ENCODE data around the gene TLE5. TPM values are rescaled to one million over a fixed set of nuclear protein-coding genes. Genes with fewer than 3 reads are reported as not detected.

Gene TLE5
- total and polyA plus RNA-seq, 2 experiments from 2014 or later: 130 to 154 TPM

DNA sequence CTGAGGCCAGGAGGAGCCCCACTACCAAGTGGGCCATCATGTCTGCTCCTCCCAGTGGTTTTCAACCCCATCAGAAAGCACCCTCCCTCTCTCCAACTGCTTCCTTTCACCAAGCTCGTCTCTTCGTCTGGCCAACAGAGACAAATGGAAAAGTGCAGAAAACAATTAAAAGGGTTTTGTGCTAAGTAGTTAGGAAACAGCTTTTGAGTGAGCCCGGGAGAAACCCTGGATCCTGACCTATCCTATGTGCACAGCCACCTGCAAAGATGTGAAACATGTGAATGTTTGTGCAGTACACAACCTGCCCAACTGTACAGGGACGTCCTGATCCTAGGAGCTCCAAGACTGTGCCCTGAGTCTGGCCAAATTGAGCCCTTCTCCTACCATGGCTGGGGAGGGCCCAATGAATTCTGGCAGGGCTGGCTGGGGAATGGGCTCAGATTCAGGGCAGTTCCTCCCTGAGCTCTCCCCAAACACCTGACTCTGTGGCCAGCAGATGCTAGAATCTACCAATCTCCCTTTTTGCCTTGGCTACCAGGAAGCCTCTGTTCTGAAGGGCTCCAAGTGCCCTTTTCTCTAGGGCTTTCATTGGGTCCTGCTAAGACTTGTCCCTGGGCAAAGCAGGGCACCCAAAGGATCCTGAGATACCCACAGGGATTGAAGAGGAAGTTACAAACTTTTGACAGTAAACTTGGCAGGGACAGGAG is 7.9 kb downstream of the TLE5 start (continued):
- TF ChIP-seq, protein P1, sequence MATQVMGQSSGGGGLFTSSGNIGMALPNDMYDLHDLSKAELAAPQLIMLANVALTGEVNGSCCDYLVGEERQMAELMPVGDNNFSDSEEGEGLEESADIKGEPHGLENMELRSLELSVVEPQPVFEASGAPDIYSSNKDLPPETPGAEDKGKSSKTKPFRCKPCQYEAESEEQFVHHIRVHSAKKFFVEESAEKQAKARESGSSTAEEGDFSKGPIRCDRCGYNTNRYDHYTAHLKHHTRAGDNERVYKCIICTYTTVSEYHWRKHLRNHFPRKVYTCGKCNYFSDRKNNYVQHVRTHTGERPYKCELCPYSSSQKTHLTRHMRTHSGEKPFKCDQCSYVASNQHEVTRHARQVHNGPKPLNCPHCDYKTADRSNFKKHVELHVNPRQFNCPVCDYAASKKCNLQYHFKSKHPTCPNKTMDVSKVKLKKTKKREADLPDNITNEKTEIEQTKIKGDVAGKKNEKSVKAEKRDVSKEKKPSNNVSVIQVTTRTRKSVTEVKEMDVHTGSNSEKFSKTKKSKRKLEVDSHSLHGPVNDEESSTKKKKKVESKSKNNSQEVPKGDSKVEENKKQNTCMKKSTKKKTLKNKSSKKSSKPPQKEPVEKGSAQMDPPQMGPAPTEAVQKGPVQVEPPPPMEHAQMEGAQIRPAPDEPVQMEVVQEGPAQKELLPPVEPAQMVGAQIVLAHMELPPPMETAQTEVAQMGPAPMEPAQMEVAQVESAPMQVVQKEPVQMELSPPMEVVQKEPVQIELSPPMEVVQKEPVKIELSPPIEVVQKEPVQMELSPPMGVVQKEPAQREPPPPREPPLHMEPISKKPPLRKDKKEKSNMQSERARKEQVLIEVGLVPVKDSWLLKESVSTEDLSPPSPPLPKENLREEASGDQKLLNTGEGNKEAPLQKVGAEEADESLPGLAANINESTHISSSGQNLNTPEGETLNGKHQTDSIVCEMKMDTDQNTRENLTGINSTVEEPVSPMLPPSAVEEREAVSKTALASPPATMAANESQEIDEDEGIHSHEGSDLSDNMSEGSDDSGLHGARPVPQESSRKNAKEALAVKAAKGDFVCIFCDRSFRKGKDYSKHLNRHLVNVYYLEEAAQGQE (IDR thresholded peaks at IDR 0.05; ENCODE audit: unreplicated experiment): no peak
- TF ChIP-seq, protein P2, sequence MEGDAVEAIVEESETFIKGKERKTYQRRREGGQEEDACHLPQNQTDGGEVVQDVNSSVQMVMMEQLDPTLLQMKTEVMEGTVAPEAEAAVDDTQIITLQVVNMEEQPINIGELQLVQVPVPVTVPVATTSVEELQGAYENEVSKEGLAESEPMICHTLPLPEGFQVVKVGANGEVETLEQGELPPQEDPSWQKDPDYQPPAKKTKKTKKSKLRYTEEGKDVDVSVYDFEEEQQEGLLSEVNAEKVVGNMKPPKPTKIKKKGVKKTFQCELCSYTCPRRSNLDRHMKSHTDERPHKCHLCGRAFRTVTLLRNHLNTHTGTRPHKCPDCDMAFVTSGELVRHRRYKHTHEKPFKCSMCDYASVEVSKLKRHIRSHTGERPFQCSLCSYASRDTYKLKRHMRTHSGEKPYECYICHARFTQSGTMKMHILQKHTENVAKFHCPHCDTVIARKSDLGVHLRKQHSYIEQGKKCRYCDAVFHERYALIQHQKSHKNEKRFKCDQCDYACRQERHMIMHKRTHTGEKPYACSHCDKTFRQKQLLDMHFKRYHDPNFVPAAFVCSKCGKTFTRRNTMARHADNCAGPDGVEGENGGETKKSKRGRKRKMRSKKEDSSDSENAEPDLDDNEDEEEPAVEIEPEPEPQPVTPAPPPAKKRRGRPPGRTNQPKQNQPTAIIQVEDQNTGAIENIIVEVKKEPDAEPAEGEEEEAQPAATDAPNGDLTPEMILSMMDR (conservative IDR thresholded peaks at IDR 0.05; ENCODE audit: low read depth in 2 of 2): no peak
- no peak for TF ChIP-seq EZH2phosphoT487 (IDR thresholded peaks at IDR 0.05; ENCODE audit: unreplicated experiment)
- TF ChIP-seq, protein P3, sequence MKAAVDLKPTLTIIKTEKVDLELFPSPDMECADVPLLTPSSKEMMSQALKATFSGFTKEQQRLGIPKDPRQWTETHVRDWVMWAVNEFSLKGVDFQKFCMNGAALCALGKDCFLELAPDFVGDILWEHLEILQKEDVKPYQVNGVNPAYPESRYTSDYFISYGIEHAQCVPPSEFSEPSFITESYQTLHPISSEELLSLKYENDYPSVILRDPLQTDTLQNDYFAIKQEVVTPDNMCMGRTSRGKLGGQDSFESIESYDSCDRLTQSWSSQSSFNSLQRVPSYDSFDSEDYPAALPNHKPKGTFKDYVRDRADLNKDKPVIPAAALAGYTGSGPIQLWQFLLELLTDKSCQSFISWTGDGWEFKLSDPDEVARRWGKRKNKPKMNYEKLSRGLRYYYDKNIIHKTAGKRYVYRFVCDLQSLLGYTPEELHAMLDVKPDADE (IDR thresholded peaks at IDR 0.05): no peak

DNA sequence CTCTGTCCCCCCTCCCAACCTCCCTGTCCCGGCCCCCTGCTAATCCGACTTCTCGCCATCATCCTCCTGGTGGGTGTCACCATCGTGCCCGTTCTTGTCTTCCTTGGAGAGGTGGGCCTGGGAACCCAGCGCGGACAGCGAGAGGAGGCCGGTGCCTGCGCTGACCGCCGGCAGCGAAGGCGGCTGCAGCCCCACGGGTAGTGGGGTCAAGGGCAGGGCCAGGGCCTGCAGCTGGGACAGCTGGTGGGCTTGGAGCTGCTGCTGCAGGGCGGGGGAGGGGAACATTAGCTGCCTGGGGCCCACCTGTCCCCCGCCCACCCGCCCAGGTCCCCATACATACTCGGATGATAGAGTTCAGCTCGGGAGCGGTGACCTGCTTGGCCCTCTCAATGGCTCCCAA is 8.5 kb downstream of the TLE5 start:
- no peak overlapping the region for H2AFZ ChIP-seq
- H3K36me3 ChIP-seq (ENCODE audit: insufficient read depth): no peaks in the 10 kb centered on the region
- Mint-ChIP-seq H3K9me3 (no peaks in the 10 kb centered on the region; the same call in 2 of the 3 replicates), H3K36me3 (ENCODE audit: low read depth) (peaks cover 27% of the 10 kb centered on the region), H3K4me1 (peaks cover 36% of the 10 kb centered on the region), H3K4me3 (no peak overlapping the region), H3K27me3 (ENCODE audit: insufficient read depth, low read depth, poor library complexity) (peaks cover 35% of the 10 kb centered on the region), H3K27ac (no peak overlapping the region)
- H3K4me1 ChIP-seq (ENCODE audit: insufficient read depth): peaks cover 43% of the 10 kb centered on the region; the same call in 1 of the 2 replicates
- DNase-seq (ENCODE audit: low spot score): no peak
- ATAC-seq: no peak
- peaks cover 10% of the 10 kb centered on the region; the same call in 1 of the 2 replicates for H3F3A ChIP-seq (replicated peaks; ENCODE audit: low read depth)
- no peak overlapping the region for H3K4me2 ChIP-seq
- no peaks in the 10 kb centered on the region for H3K9me2 ChIP-seq (ENCODE audit: insufficient read depth)
- H3K4me3 ChIP-seq: no peak overlapping the region
- H3K27ac ChIP-seq (ENCODE audit: low read depth): no peak overlapping the region
- H3K27me3 ChIP-seq (ENCODE audit: insufficient read depth): peaks cover 3% of the 10 kb centered on the region; the same call in 1 of the 2 replicates
- no peaks in the 10 kb centered on the region; the same call in 1 of the 2 replicates for H4K20me1 ChIP-seq (replicated peaks; ENCODE audit: insufficient read depth)
- H3K79me2 ChIP-seq (replicated peaks; ENCODE audit: insufficient read depth): peaks cover 4% of the 10 kb centered on the region
- TF ChIP-seq CREB1 (CRISPR knock-in tag; IDR thresholded peaks at IDR 0.05; ENCODE audit: low read depth) (no peak), STAT1 (IDR thresholded peaks at IDR 0.05; ENCODE audit: unreplicated experiment) (no peak), POLR2AphosphoS5 (IDR thresholded peaks at IDR 0.05; ENCODE audit: low read depth) (no peak), NANOG (IDR thresholded peaks at IDR 0.05; ENCODE audit: borderline replicate concordance) (no peak), EZH2phosphoT487 (IDR thresholded peaks at IDR 0.05; ENCODE audit: unreplicated experiment) (no peak), ZNF114 (CRISPR knock-in tag; IDR thresholded peaks at IDR 0.05) (no peak), EZH2 (IDR thresholded peaks at IDR 0.05; ENCODE audit: low read depth, unreplicated experiment) (no peak), JUNB (IDR thresholded peaks at IDR 0.05; ENCODE audit: unreplicated experiment) (no peak)
- TF ChIP-seq, protein P4, sequence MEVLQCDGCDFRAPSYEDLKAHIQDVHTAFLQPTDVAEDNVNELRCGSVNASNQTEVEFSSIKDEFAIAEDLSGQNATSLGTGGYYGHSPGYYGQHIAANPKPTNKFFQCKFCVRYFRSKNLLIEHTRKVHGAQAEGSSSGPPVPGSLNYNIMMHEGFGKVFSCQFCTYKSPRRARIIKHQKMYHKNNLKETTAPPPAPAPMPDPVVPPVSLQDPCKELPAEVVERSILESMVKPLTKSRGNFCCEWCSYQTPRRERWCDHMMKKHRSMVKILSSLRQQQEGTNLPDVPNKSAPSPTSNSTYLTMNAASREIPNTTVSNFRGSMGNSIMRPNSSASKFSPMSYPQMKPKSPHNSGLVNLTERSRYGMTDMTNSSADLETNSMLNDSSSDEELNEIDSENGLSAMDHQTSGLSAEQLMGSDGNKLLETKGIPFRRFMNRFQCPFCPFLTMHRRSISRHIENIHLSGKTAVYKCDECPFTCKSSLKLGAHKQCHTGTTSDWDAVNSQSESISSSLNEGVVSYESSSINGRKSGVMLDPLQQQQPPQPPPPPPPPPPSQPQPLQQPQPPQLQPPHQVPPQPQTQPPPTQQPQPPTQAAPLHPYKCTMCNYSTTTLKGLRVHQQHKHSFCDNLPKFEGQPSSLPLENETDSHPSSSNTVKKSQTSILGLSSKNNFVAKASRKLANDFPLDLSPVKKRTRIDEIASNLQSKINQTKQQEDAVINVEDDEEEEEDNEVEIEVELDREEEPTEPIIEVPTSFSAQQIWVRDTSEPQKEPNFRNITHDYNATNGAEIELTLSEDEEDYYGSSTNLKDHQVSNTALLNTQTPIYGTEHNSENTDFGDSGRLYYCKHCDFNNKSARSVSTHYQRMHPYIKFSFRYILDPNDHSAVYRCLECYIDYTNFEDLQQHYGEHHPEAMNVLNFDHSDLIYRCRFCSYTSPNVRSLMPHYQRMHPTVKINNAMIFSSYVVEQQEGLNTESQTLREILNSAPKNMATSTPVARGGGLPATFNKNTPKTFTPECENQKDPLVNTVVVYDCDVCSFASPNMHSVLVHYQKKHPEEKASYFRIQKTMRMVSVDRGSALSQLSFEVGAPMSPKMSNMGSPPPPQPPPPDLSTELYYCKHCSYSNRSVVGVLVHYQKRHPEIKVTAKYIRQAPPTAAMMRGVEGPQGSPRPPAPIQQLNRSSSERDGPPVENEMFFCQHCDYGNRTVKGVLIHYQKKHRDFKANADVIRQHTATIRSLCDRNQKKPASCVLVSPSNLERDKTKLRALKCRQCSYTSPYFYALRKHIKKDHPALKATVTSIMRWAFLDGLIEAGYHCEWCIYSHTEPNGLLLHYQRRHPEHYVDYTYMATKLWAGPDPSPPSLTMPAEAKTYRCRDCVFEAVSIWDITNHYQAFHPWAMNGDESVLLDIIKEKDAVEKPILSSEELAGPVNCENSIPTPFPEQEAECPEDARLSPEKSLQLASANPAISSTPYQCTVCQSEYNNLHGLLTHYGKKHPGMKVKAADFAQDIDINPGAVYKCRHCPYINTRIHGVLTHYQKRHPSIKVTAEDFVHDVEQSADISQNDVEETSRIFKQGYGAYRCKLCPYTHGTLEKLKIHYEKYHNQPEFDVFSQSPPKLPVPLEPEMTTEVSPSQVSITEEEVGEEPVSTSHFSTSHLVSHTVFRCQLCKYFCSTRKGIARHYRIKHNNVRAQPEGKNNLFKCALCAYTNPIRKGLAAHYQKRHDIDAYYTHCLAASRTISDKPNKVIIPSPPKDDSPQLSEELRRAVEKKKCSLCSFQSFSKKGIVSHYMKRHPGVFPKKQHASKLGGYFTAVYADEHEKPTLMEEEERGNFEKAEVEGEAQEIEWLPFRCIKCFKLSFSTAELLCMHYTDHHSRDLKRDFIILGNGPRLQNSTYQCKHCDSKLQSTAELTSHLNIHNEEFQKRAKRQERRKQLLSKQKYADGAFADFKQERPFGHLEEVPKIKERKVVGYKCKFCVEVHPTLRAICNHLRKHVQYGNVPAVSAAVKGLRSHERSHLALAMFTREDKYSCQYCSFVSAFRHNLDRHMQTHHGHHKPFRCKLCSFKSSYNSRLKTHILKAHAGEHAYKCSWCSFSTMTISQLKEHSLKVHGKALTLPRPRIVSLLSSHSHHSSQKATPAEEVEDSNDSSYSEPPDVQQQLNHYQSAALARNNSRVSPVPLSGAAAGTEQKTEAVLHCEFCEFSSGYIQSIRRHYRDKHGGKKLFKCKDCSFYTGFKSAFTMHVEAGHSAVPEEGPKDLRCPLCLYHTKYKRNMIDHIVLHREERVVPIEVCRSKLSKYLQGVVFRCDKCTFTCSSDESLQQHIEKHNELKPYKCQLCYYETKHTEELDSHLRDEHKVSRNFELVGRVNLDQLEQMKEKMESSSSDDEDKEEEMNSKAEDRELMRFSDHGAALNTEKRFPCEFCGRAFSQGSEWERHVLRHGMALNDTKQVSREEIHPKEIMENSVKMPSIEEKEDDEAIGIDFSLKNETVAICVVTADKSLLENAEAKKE (CRISPR knock-in tag; IDR thresholded peaks at IDR 0.05): no peak

Measured in GM23338 (cell line).